A549 (cell line): Measurements from ENCODE around the gene CLP1. TPM values are rescaled to one million over a fixed set of nuclear protein-coding genes. Genes with fewer than 3 reads are reported as not detected.

Experiments
- ATAC-seq, 2 experiments: fragments of 200-7000 bp in 1 of 2; fragments of >200 bp in 1 of 2; cut with Nextera tagmentation in 1 of 2; cut with Tn5 transposase in 1 of 2; 3 replicates each; pipeline versions ENCODE4 v1.8.0 to v1.9.1; 2018 to 2020; ENCODE audit warnings: mild to moderate bottlenecking in 1 of 2, moderate library complexity in 1 of 2
- CTCF ChIA-PET: fragments of 300-600 bp; sonication (Branson Sonifier 250); formaldehyde crosslinking; extraction: SDS; loops from one replicate; lab custom pipeline; 2021; ENCODE audit warnings: antibody characterized with exemption, inconsistent platforms; lab: Yijun Ruan, JAX
- POLR2A ChIA-PET: fragments of 350-600 bp; formaldehyde crosslinking; extraction: SDS; loops from one replicate; lab custom pipeline; 2021; ENCODE audit warnings: antibody characterized with exemption, inconsistent platforms; lab: Yijun Ruan, JAX
- DNase-seq, 2 experiments: peaks; one replicate each; pipeline versions ENCODE4 v3.0.0 to v3.0.0-alpha.2; 2011 to 2016; ENCODE audit warnings: low read depth in 1 of 2, low spot score in 1 of 2
- FAIRE-seq: peaks from 2 replicates; lab custom pipeline; 2011; peaks lifted over from hg19 to GRCh38; lab: Jason Lieb, UNC
- H3K27ac ChIP-seq, 2 experiments: fragments of >200 bp; sonication (Bioruptor Twin); formaldehyde crosslinking; 3 replicates each; pipeline ENCODE4 v1.5.1; 2016 to 2017
- H3K4me1 ChIP-seq: fragments of >200 bp; sonication (Bioruptor Twin); formaldehyde crosslinking; 3 replicates; pipeline ENCODE4 v1.6.1; 2016
- H3K4me2 ChIP-seq: fragments of >200 bp; sonication (Bioruptor Twin); formaldehyde crosslinking; 3 replicates; pipeline ENCODE4 v1.6.1; 2016
- H3K4me3 ChIP-seq: fragments of >200 bp; sonication (Bioruptor Twin); formaldehyde crosslinking; 3 replicates; pipeline ENCODE4 v1.5.1; 2016
- H3K9me3 ChIP-seq: fragments of >200 bp; sonication (Bioruptor Twin); formaldehyde crosslinking; 3 replicates; pipeline ENCODE4 v1.6.1; 2016
- CBX2 ChIP-seq: fragments of 200-600 bp; sonication (generic); IDR thresholded peaks from 2 replicates; pipeline ENCODE4 v1.6.1; 2016; ENCODE audit warnings: low read depth, mild to moderate bottlenecking, borderline replicate concordance
- CEBPB ChIP-seq, 2 experiments: fragments of >200 bp in 1 of 2; sonication (Bioruptor Twin) in 1 of 2; formaldehyde crosslinking in 1 of 2; IDR thresholded peaks; 2 replicates each; pipeline ENCODE4 v1.6.1; 2012 to 2016
- EHMT2 ChIP-seq: fragments of 200-600 bp; sonication (generic); IDR thresholded peaks from 2 replicates; pipeline ENCODE4 v1.6.1; 2016; ENCODE audit warnings: antibody characterized with exemption, low read depth, mild to moderate bottlenecking, moderate library complexity
- FOSL2 ChIP-seq, 2 experiments: fragments of 450-650 bp in 1 of 2; fragments of >200 bp in 1 of 2; sonication (Bioruptor Twin) in 1 of 2; formaldehyde crosslinking; IDR thresholded peaks; 2 replicates each; pipeline versions ENCODE4 v1.5.0 to v1.6.1; 2016 to 2020; ENCODE audit warnings: mild to moderate bottlenecking in 1 of 2, moderate library complexity in 1 of 2
- GATA3 ChIP-seq: IDR thresholded peaks from 2 replicates; pipeline ENCODE4 v1.6.1; 2012; ENCODE audit warnings: borderline replicate concordance
- HDAC2 ChIP-seq: fragments of 200-600 bp; sonication (generic); IDR thresholded peaks from 2 replicates; pipeline ENCODE4 v1.6.1; 2016
- HOXB13 ChIP-seq: fragments of 250-450 bp; sonication (Bioruptor Pico); IDR thresholded peaks from 2 replicates; pipeline ENCODE4 v1.5.0; 2020; ENCODE audit warnings: low read depth, mild to moderate bottlenecking, moderate library complexity
- JUNB ChIP-seq: fragments of >200 bp; sonication (Bioruptor Twin); formaldehyde crosslinking; IDR thresholded peaks from 2 replicates; pipeline ENCODE4 v1.6.1; 2016
- KDM1A ChIP-seq: fragments of 200-600 bp; sonication (generic); IDR thresholded peaks from 2 replicates; pipeline ENCODE4 v1.6.1; 2016; ENCODE audit warnings: low read depth, mild to moderate bottlenecking
- KDM5A ChIP-seq: fragments of 200-600 bp; sonication (generic); IDR thresholded peaks from 2 replicates; pipeline ENCODE4 v1.6.1; 2016; ENCODE audit warnings: antibody characterized with exemption, mild to moderate bottlenecking
- PBX3 ChIP-seq: IDR thresholded peaks from 2 replicates; pipeline ENCODE4 v1.6.1; 2012
- POLR2A ChIP-seq: IDR thresholded peaks from 2 replicates; pipeline ENCODE4 v1.6.1; 2012; ENCODE audit warnings: mild to moderate bottlenecking, low read length
- POLR2AphosphoS2 ChIP-seq: conservative IDR thresholded peaks from 2 replicates; pipeline ENCODE4 v1.6.1; 2012; ENCODE audit warnings: low read length, improper control_type of control experiment, inconsistent platforms
- RNF2 ChIP-seq: fragments of 200-600 bp; sonication (generic); IDR thresholded peaks from 2 replicates; pipeline ENCODE4 v1.6.1; 2016; ENCODE audit warnings: low read depth, mild to moderate bottlenecking, antibody characterized with exemption, moderate library complexity, borderline replicate concordance
- TFCP2L1 ChIP-seq: fragments of 250-450 bp; sonication (Bioruptor Pico); IDR thresholded peaks from 2 replicates; pipeline ENCODE4 v1.5.0; 2021; ENCODE audit warnings: mild to moderate bottlenecking
- TP53 ChIP-seq: fragments of 250-450 bp; sonication (Bioruptor Pico); IDR thresholded peaks from 2 replicates; pipeline ENCODE4 v1.5.0; 2021; ENCODE audit warnings: mild to moderate bottlenecking, moderate library complexity
- ZNF302 ChIP-seq: fragments of 250-450 bp; sonication (Bioruptor Pico); IDR thresholded peaks from 2 replicates; pipeline ENCODE4 v1.9.0; 2021; ENCODE audit warnings: inconsistent platforms, mild to moderate bottlenecking, moderate library complexity
- WGBS: methylation state at CpG from one replicate; pipeline ENCODE4 v1.1.6; 2017; ENCODE audit errors: missing lambda C conversion rate; 5-methylcytosine and 5-hydroxymethylcytosine counted together
- polyA plus RNA-seq, 4 experiments: library from polyadenylated mRNA; depleted of rRNA in 3 of 4; stranded (reverse); fragments of >200 nt; fragmentation: RNase III in 1 of 4; extraction: RNeasy Plus Mini Kit Qiagen cat#74134 plus additional on column Dnase treatment in 1 of 4; gene quantifications; 2 replicates in 3 of 4; 3 replicates in 1 of 4; pipeline ENCODE4 v1.2.3, GENCODE V29; 2011 to 2017
- TF ChIP-seq, protein P1 (sequence below): fragments of 250-450 bp; sonication (Bioruptor Pico); IDR thresholded peaks from 2 replicates; pipeline ENCODE4 v1.5.0; 2020; ENCODE audit warnings: low read depth, mild to moderate bottlenecking, moderate library complexity

Gene CLP1
- polyA plus RNA-seq, 2 of the 4 experiments (the other 2 are of a cell fraction): 22.8 to 31.8 TPM

DNA sequence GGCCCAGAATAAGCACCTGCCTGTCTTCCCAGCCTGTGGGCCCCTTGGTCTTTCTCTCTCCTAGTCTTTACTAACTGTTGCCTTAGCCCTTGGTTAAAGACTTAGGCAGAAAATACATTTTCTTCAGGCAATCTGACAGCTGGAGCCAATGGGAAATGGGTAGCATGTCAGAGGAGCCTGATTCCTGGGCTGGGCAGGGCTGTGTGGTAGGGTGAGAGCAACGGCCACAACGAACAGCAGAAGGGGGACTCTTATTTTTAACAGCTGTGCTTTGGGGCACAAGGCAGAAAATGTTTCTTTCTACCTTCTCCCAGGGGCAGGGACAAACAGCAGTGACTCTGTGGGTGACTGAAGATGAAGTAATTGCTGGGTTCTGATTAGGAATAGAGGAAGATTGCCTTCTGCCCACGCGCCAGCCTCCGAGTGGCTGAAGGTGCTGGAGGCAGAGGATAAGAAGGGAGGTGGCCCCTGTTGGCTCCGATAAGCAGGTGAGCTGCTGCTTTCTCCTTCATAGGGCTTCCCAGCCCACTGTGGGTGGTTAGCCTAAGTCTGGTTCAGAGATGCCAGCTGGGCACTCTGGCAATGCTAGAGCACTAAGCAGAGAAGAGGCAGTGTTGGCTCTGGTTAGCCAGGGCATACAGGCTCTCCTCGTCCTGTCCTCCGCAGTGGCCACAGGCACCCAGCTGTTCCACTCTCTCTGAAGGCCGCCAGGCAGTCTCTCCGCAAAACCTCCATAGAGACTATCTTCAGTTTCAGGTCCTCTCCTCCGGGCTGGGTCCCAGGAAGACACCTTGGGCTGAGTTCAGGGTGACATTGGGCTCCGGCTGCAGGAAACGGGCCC lies 9.4 kb upstream of the CLP1 start:
- H3K4me2 ChIP-seq: peak overlapping the region; percentile 84
- ChIA-PET POLR2A (interaction anchor here (0.5 kb wide), 1 partner anchor 52 kb away, joined by 3 read pairs; no protein-coding TSS in a partner anchor), CTCF (interaction anchor here (1.0 to 11.7 kb wide), 4 partner anchors 77 to 305 kb away, joined by 3 to 318 read pairs (median 7); partner anchors contain the start of gene UBE2L6)
- H3K4me3 ChIP-seq: no peak overlapping the region
- H3K27ac ChIP-seq: peak overlapping the region in 1 of 2 experiments; percentile 4; a peak in 1 of 6 replicates
- no peaks in the 10 kb centered on the region for H3K9me3 ChIP-seq
- TF ChIP-seq CEBPB (IDR thresholded peaks at IDR 0.05) (no peak), KDM1A (no peak), TFCP2L1 (CRISPR knock-in tag) (no peak), POLR2A (no peak; the same call in 1 of the 2 replicates), CBX2 (no peak)
- TF ChIP-seq, protein P1, sequence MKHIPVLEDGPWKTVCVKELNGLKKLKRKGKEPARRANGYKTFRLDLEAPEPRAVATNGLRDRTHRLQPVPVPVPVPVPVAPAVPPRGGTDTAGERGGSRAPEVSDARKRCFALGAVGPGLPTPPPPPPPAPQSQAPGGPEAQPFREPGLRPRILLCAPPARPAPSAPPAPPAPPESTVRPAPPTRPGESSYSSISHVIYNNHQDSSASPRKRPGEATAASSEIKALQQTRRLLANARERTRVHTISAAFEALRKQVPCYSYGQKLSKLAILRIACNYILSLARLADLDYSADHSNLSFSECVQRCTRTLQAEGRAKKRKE (CRISPR knock-in tag): no peak
- no peak for DNase-seq
- peaks cover 24% of the 10 kb centered on the region for H3K4me1 ChIP-seq
- WGBS: 53% methylated on average over 13 of the region's 13 CpGs
- no peak for FAIRE-seq
- peak; percentile 19 to 39; a peak in 3 of 6 replicates for ATAC-seq

- POLR2A ChIA-PET: interaction anchor here (0.5 kb wide), 1 partner anchor 53 kb away, joined by 3 read pairs; no protein-coding TSS in a partner anchor
Observed at GRCh38 chr11:57648801-57649735, 8.5 kb upstream of the CLP1 start.

DNA sequence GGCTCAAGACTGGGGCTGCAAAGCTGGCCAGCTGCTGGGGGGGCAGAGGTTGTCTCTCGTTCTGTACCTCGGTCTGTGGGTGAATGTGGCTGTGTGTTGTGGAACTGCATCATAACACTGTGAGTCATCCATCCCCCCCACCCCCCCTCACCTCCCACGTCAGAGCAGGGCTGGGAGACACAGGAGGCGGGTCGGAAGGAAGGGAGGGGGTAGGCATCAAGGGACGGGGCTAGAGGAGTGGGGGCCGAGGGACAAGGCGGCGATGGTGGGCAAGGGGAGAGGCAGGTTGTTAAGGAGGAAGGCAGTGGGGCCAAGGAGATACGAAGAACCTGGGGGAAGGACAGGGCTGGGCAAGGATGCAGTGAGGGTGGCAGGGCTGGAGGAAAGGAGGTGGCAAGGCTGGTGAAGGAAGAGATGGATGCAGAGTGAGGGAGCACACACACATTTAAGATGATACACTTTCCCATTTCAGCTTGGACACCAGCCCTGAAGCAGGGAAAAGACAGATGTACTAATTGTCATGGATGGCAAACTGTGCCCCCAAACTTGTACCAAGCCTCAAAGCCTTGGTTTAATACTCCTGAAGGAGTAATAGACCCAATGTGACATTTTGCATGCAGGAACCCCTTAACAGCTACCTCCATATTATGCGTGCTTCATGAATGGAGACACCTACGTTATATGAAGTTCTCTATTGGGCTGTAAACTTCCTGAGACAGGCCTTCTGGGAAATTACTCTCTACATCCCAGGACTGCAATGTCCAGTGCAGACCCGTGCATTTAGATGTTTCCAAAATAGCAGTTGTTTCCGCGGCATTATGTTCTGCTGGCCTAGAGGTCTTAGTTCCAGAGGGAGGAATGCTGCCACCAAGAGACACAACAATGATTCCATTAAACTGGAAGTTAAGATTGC lies 7.5 kb upstream of the CLP1 start, which contains the start of gene YPEL4:
Gene YPEL4 (minus strand): TSS at position 87 of the 913 bp plus-strand sequence. CDS start 2,805 bp downstream, outside the sequence.
- H3K4me2 ChIP-seq: peak within 1 kb of the TSS; percentile 84
- H3K4me3 ChIP-seq: peak within 1 kb of the TSS; percentile 35
- DNase-seq: peak; percentile 57 to 79
- FAIRE-seq: no peak
- 32% methylated on average over 12 of the region's 15 CpGs for WGBS
- H3K9me3 ChIP-seq: no peaks in the 10 kb centered on the region
- ATAC-seq: peak; percentile 61 to 88
- H3K4me1 ChIP-seq: peaks cover 22% of the 10 kb centered on the region
- peak within 1 kb of the TSS in 1 of 2 experiments; percentile 71; a peak in 3 of 6 replicates for H3K27ac ChIP-seq
- CTCF ChIA-PET: interaction anchor here (0.5 to 11.7 kb wide), 5 partner anchors 8 to 305 kb away, joined by 3 to 318 read pairs (median 4); partner anchors contain the start of gene UBE2L6
- POLR2A ChIA-PET: interaction anchor here (0.6 kb wide), 1 partner anchor 62 kb away, joined by 5 read pairs; the partner anchor contains the start of gene TMX2
- TF ChIP-seq PBX3 (no peak), HDAC2 (no peak), KDM5A (no peak), JUNB (no peak; the same call in 1 of the 2 replicates), TP53 (CRISPR knock-in tag) (0 out of 2 replicates have a peak, but pooled peaks have one; percentile 71), ZNF302 (no peak), POLR2AphosphoS2 (peak; percentile 58; the same call in 1 of the 2 replicates), FOSL2 (IDR thresholded peaks at IDR 0.05) (peak; percentile 58; the same call in 1 of the 2 replicates), FOSL2 (CRISPR knock-in tag; IDR thresholded peaks at IDR 0.05) (no peak), RNF2 (no peak), GATA3 (0 out of 2 replicates have a peak, but pooled peaks have one; percentile 1)

More at GRCh38 chr11:57648801-57649735, 8.5 kb upstream of the CLP1 start:
- CTCF ChIA-PET: interaction anchor here (0.7 to 11.7 kb wide), 6 partner anchors 7 to 306 kb away, joined by 3 to 318 read pairs (median 6); partner anchors contain the start of gene UBE2L6
- H3K4me2 ChIP-seq: peak overlapping the region; percentile 84
- H3K9me3 ChIP-seq: no peaks in the 10 kb centered on the region
- peak overlapping the region; percentile 35 for H3K4me3 ChIP-seq
- 7% methylated on average over 23 of the region's 23 CpGs for WGBS
- peak overlapping the region in 1 of 2 experiments; percentile 71; a peak in 3 of 6 replicates for H3K27ac ChIP-seq
- TF ChIP-seq POLR2A (peak; percentile 5; the same call in 1 of the 2 replicates), EHMT2 (no peak), PBX3 (peak; percentile 67; the same call in 1 of the 2 replicates), HOXB13 (CRISPR knock-in tag) (no peak), KDM5A (no peak), GATA3 (0 out of 2 replicates have a peak, but pooled peaks have one; percentile 19), TFCP2L1 (CRISPR knock-in tag) (0 out of 2 replicates have a peak, but pooled peaks have one; percentile 29)
- DNase-seq (no peak), ATAC-seq (peak; percentile 14 to 40; a peak in 5 of 6 replicates), FAIRE-seq (no peak)
- peaks cover 24% of the 10 kb centered on the region for H3K4me1 ChIP-seq
